Loucy (cell line): Measurements from ENCODE around the gene KCNH8.

Experiments
- H2AFZ ChIP-seq: fragments of 200-600 bp; sonication (generic); 2 replicates; pipeline ENCODE4 v1.6.0; 2016; ENCODE audit warnings: antibody characterized with exemption, mild to moderate bottlenecking, low read length, moderate library complexity
- H3F3A ChIP-seq: fragments of 200-600 bp; 2 replicates; pipeline ENCODE4 v1.6.0; 2016; ENCODE audit warnings: antibody characterized with exemption, low read depth, mild to moderate bottlenecking
- H3K27me3 ChIP-seq: fragments of 200-600 bp; sonication (generic); 2 replicates; pipeline ENCODE4 v1.6.1; 2014; ENCODE audit warnings: low read length, mild to moderate bottlenecking; ENCODE audit not compliant: insufficient read depth, poor library complexity, severe bottlenecking
- H3K36me3 ChIP-seq: fragments of 200-600 bp; sonication (generic); 2 replicates; pipeline ENCODE4 v1.6.1; 2016; ENCODE audit warnings: low read length; ENCODE audit not compliant: insufficient read depth
- H3K4me1 ChIP-seq: fragments of 200-600 bp; sonication (generic); 2 replicates; pipeline ENCODE4 v1.5.1; 2014; ENCODE audit warnings: low read length, mild to moderate bottlenecking; ENCODE audit not compliant: insufficient read depth, poor library complexity, severe bottlenecking
- H3K4me2 ChIP-seq: fragments of 200-600 bp; sonication (generic); 2 replicates; pipeline ENCODE4 v1.6.0; 2014; ENCODE audit warnings: antibody characterized with exemption, low read length, low read depth, mild to moderate bottlenecking; ENCODE audit not compliant: poor library complexity, severe bottlenecking
- H3K4me3 ChIP-seq: fragments of 200-600 bp; sonication (generic); 2 replicates; pipeline ENCODE4 v1.5.1; 2014; ENCODE audit warnings: low read length, mild to moderate bottlenecking, mixed read lengths; ENCODE audit not compliant: poor library complexity, severe bottlenecking
- H3K79me2 ChIP-seq: fragments of 200-600 bp; sonication (generic); 2 replicates; pipeline ENCODE4 v1.6.1; 2014; ENCODE audit warnings: low read length; ENCODE audit not compliant: insufficient read depth
- H3K9ac ChIP-seq: fragments of 200-600 bp; sonication (generic); 2 replicates; pipeline ENCODE4 v1.6.0; 2014; ENCODE audit warnings: mild to moderate bottlenecking, low read depth, low read length, moderate library complexity; ENCODE audit not compliant: poor library complexity, severe bottlenecking
- H3K9me2 ChIP-seq: fragments of 200-600 bp; sonication (generic); replicated peaks from 2 replicates; pipeline ENCODE4 v1.6.1; 2016; ENCODE audit warnings: low read depth, low read length, mixed read lengths
- H3K9me3 ChIP-seq: fragments of 200-600 bp; sonication (generic); 2 replicates; pipeline ENCODE4 v1.6.1; 2014; ENCODE audit warnings: mild to moderate bottlenecking, antibody characterized with exemption, low read length, low read depth; ENCODE audit not compliant: insufficient read depth
- H4K20me1 ChIP-seq: fragments of 200-600 bp; sonication (generic); 2 replicates; pipeline ENCODE4 v1.6.0; 2014; ENCODE audit warnings: antibody characterized with exemption, low read length, mild to moderate bottlenecking; ENCODE audit not compliant: insufficient read depth, poor library complexity, severe bottlenecking
- CTCF ChIP-seq: fragments of 200-600 bp; sonication (generic); conservative IDR thresholded peaks from 2 replicates; pipeline ENCODE4 v1.5.1; 2014; ENCODE audit warnings: mild to moderate bottlenecking, antibody characterized with exemption, low read length
- EZH2phosphoT487 ChIP-seq: fragments of 200-600 bp; IDR thresholded peaks from 2 replicates; pipeline ENCODE4 v1.6.1; 2018; ENCODE audit warnings: antibody characterized with exemption, mild to moderate bottlenecking, moderate library complexity, borderline replicate concordance

The KCNH8 gene

GRCh38 chr3:19263606-19264005 lies 115.3 kb downstream of the KCNH8 start:
- Histone ChIP-seq H3K4me2 (no peak overlapping the region), H3K9ac (no peak overlapping the region), H3K79me2 (no peaks in the 10 kb centered on the region)

GRCh38 chr3:19264424-19264823 lies 116.1 kb downstream of the KCNH8 start:
- H3K4me3 ChIP-seq, result no peak overlapping the region
- H3F3A ChIP-seq, result no peaks in the 10 kb centered on the region
- H3K4me1 ChIP-seq, result peaks cover 4% of the 10 kb centered on the region
- H3K27me3 ChIP-seq, result no peaks in the 10 kb centered on the region
- no peak overlapping the region for H2AFZ ChIP-seq
- no peaks in the 10 kb centered on the region for H3K79me2 ChIP-seq
- H4K20me1 ChIP-seq, result no peaks in the 10 kb centered on the region
- H3K9me3 ChIP-seq, result no peaks in the 10 kb centered on the region
- TF ChIP-seq EZH2phosphoT487, result no peak
- TF ChIP-seq CTCF, result no peak
- no peak overlapping the region for H3K9ac ChIP-seq
- H3K36me3 ChIP-seq, result no peaks in the 10 kb centered on the region
- H3K9me2 ChIP-seq, result no peaks in the 10 kb centered on the region
- no peak overlapping the region for H3K4me2 ChIP-seq

More at GRCh38 chr3:19263606-19264005, 115.3 kb downstream of the KCNH8 start:
- H3K36me3 ChIP-seq, result no peaks in the 10 kb centered on the region
- no peak overlapping the region for H2AFZ ChIP-seq
- no peaks in the 10 kb centered on the region for H3K9me3 ChIP-seq
- TF ChIP-seq CTCF (no peak), EZH2phosphoT487 (no peak)
- H3K9me2 ChIP-seq, result no peaks in the 10 kb centered on the region
- H4K20me1 ChIP-seq, result no peaks in the 10 kb centered on the region
- H3K27me3 ChIP-seq, result no peaks in the 10 kb centered on the region
- peaks cover 4% of the 10 kb centered on the region for H3K4me1 ChIP-seq
- H3K4me3 ChIP-seq, result no peak overlapping the region
- H3F3A ChIP-seq, result no peaks in the 10 kb centered on the region

- Histone ChIP-seq H3K9me3 (no peaks in the 10 kb centered on the region), H3K36me3 (no peaks in the 10 kb centered on the region), H3K4me2 (no peak overlapping the region), H3K9ac (no peak overlapping the region), H3K4me3 (no peak overlapping the region), H3K9me2 (no peaks in the 10 kb centered on the region), H2AFZ (no peak overlapping the region), H3F3A (no peaks in the 10 kb centered on the region), H3K79me2 (no peaks in the 10 kb centered on the region), H4K20me1 (no peaks in the 10 kb centered on the region), H3K4me1 (no peaks in the 10 kb centered on the region), H3K27me3 (no peaks in the 10 kb centered on the region)
- no peak for TF ChIP-seq CTCF
- no peak for TF ChIP-seq EZH2phosphoT487
These were observed 118.7 kb downstream of the KCNH8 start for GRCh38 chr3:19267040-19267439.
